Lower lobe of right lung (tissue), 2 donors: ENCODE data around the gene MAFB. TPM values are rescaled to one million over a fixed set of nuclear protein-coding genes. Genes with fewer than 3 reads are reported as not detected.

ENCODE experiments used
- ATAC-seq, 2 donors: fragments of 200-7000 bp; cut with Tn5 transposase; one replicate each; pipeline ENCODE4 v1.9.1; 2020 to 2022; ENCODE audit warnings: mild to moderate bottlenecking in 2 of 2, moderate library complexity in 2 of 2
- DNase-seq: peaks from one replicate; pipeline ENCODE4 v3.0.0-alpha.2; 2020
- H3K27ac ChIP-seq: fragments of 200-600 bp; one replicate; pipeline ENCODE4 v1.8.0; 2022
- H3K27me3 ChIP-seq: fragments of 200-600 bp; one replicate; pipeline ENCODE4 v1.8.0; 2022; ENCODE audit warnings: low read depth
- H3K36me3 ChIP-seq: fragments of 200-600 bp; one replicate; pipeline ENCODE4 v1.8.0; 2022; ENCODE audit warnings: mild to moderate bottlenecking
- H3K4me1 ChIP-seq: fragments of 200-600 bp; one replicate; pipeline ENCODE4 v1.8.0; 2022
- H3K4me3 ChIP-seq: fragments of 200-600 bp; one replicate; pipeline ENCODE4 v1.8.0; 2022; ENCODE audit warnings: mild to moderate bottlenecking
- H3K9me3 ChIP-seq: fragments of 200-600 bp; one replicate; pipeline ENCODE4 v1.8.0; 2022
- CTCF ChIP-seq: fragments of 200-600 bp; IDR thresholded peaks from one replicate; pipeline ENCODE4 v1.8.0; 2022; ENCODE audit warnings: antibody characterized with exemption, mild to moderate bottlenecking
- intact Hi-C: fragments of 100-400 bp; cut with DNase I; formaldehyde crosslinking; loops from one replicate; pipeline ENCODE4 v1.11.0; 2022
- total RNA-seq: library from RNA; stranded (reverse); fragmentation: NEBNext Ultra II Directional; extraction: Animal tissue kit (Norgen Biotek cat#: 25700); gene quantifications from one replicate; pipeline ENCODE4 v1.2.1, GENCODE V29; 2021
- donor health status: DM: no; HTN: yes; CAD: no; lungs with severe emphysema.

The MAFB gene
- total RNA-seq, 1 donor from 2014 or later: 63.3 TPM

- TF ChIP-seq CTCF: no peak
- H3K4me3 ChIP-seq: no peak overlapping the region
- no peak for DNase-seq
- H3K27ac ChIP-seq: peak overlapping the region; percentile 47
- no peaks in the 10 kb centered on the region for H3K9me3 ChIP-seq
- no peaks in the 10 kb centered on the region for H3K36me3 ChIP-seq
- intact Hi-C loops: no loop called here
- peaks cover 22% of the 10 kb centered on the region for H3K4me1 ChIP-seq
- ATAC-seq: peak in 1 of 2 donors; percentile 55
- no peaks in the 10 kb centered on the region for H3K27me3 ChIP-seq
These were observed 13.3 kb downstream of the MAFB start for GRCh38 chr20:40675599-40676221.

- Histone ChIP-seq H3K9me3 (no peaks in the 10 kb centered on the region), H3K4me3 (no peak overlapping the region), H3K36me3 (no peaks in the 10 kb centered on the region), H3K27ac (no peak overlapping the region), H3K27me3 (no peaks in the 10 kb centered on the region), H3K4me1 (peaks cover 17% of the 10 kb centered on the region)
- DNase-seq (no peak), ATAC-seq (peak in 1 of 2 donors; percentile 23)
- intact Hi-C loops: no loop called here
- no peak for TF ChIP-seq CTCF
These were observed 15.6 kb downstream of the MAFB start for GRCh38 chr20:40673442-40673841.

GRCh38 chr20:40672095-40672494, 16.9 kb downstream of the MAFB start:
- peaks cover 17% of the 10 kb centered on the region for H3K4me1 ChIP-seq
- intact Hi-C loops: no loop called here
- no peak overlapping the region for H3K27ac ChIP-seq
- no peak overlapping the region for H3K4me3 ChIP-seq
- DNase-seq (no peak), ATAC-seq (no peak)
- H3K9me3 ChIP-seq: no peaks in the 10 kb centered on the region
- no peaks in the 10 kb centered on the region for H3K36me3 ChIP-seq
- no peak for TF ChIP-seq CTCF
- H3K27me3 ChIP-seq: no peaks in the 10 kb centered on the region

- no peak for DNase-seq
These were observed 18.8 kb downstream of the MAFB start for GRCh38 chr20:40670253-40670652.

GRCh38 chr20:40669692-40670091, 19.3 kb downstream of the MAFB start:
- no peaks in the 10 kb centered on the region for H3K4me1 ChIP-seq
- intact Hi-C loops: no loop called here
- no peaks in the 10 kb centered on the region for H3K36me3 ChIP-seq
- TF ChIP-seq CTCF: no peak
- H3K4me3 ChIP-seq: no peak overlapping the region
- no peak for DNase-seq
- H3K27ac ChIP-seq: no peak overlapping the region
- H3K27me3 ChIP-seq: no peaks in the 10 kb centered on the region
- H3K9me3 ChIP-seq: no peaks in the 10 kb centered on the region
- ATAC-seq: no peak

More at GRCh38 chr20:40670253-40670652, 18.8 kb downstream of the MAFB start:
- no peaks in the 10 kb centered on the region for H3K36me3 ChIP-seq
- H3K27ac ChIP-seq: no peak overlapping the region
- no peaks in the 10 kb centered on the region for H3K9me3 ChIP-seq
- peaks cover under 1% of the 10 kb centered on the region for H3K4me1 ChIP-seq
- no peak for ATAC-seq
- H3K27me3 ChIP-seq: no peaks in the 10 kb centered on the region
- TF ChIP-seq CTCF: no peak
- intact Hi-C loops: no loop called here
- no peak overlapping the region for H3K4me3 ChIP-seq
